WTC11 (cell line): ENCODE data around the gene FATE1. TPM values are rescaled to one million over a fixed set of nuclear protein-coding genes. Genes with fewer than 3 reads are reported as not detected.

Source experiments
- ATAC-seq: fragments of 200-7000 bp; cut with Tn5 transposase; 2 replicates; pipeline ENCODE4 v1.10.0; 2021; ENCODE audit warnings: mild to moderate bottlenecking, moderate library complexity
- CTCF ChIA-PET: fragments of 300-600 bp; sonication (Branson Sonifier 250); formaldehyde crosslinking; loops from one replicate; lab custom pipeline; 2021; ENCODE audit warnings: antibody characterized with exemption; lab: Charles Lee
- POLR2A ChIA-PET: fragments of 350-600 bp; sonication (Branson Sonifier 250); formaldehyde crosslinking; loops from one replicate; lab custom pipeline; 2021; ENCODE audit warnings: antibody characterized with exemption; lab: Charles Lee
- DNase-seq: peaks from one replicate; pipeline ENCODE4 v3.0.0; 2021; ENCODE audit warnings: low spot score
- H3K27ac Mint-ChIP-seq: 2 replicates; pipeline ENCODE4 v1.8.0; 2021; ENCODE audit warnings: mixed read lengths
- H3K27me3 Mint-ChIP-seq: 2 replicates; pipeline ENCODE4 v1.8.0; 2021; ENCODE audit warnings: low read depth, mild to moderate bottlenecking, moderate library complexity, mixed read lengths
- H3K36me3 Mint-ChIP-seq: 2 replicates; pipeline ENCODE4 v1.8.0; 2021; ENCODE audit warnings: mixed read lengths
- H3K4me1 Mint-ChIP-seq: 2 replicates; pipeline ENCODE4 v1.8.0; 2022; ENCODE audit warnings: mixed read lengths
- H3K4me3 Mint-ChIP-seq: 2 replicates; pipeline ENCODE4 v1.8.0; 2021; ENCODE audit warnings: mild to moderate bottlenecking, moderate library complexity, mixed read lengths
- H3K9me3 Mint-ChIP-seq: 2 replicates; pipeline ENCODE4 v1.8.0; 2021; ENCODE audit warnings: mixed read lengths
- ATF1 ChIP-seq: sonication (generic); formaldehyde crosslinking; IDR thresholded peaks from 2 replicates; pipeline ENCODE4 v1.8.1; 2023; ENCODE audit warnings: mild to moderate bottlenecking, moderate library complexity, missing genetic modification reagents
- ATF3 ChIP-seq: sonication (generic); formaldehyde crosslinking; conservative IDR thresholded peaks from 2 replicates; pipeline ENCODE4 v1.8.1; 2022; ENCODE audit warnings: mild to moderate bottlenecking, missing genetic modification reagents
- CBFB ChIP-seq: sonication (generic); formaldehyde crosslinking; IDR thresholded peaks from 2 replicates; pipeline ENCODE4 v1.8.1; 2022; ENCODE audit warnings: mild to moderate bottlenecking, low read depth, missing genetic modification reagents
- CTCF ChIP-seq: fragments of 200-600 bp; IDR thresholded peaks from 2 replicates; pipeline ENCODE4 v1.8.0; 2022; ENCODE audit warnings: antibody characterized with exemption
- ELF4 ChIP-seq: sonication (generic); formaldehyde crosslinking; IDR thresholded peaks from 2 replicates; pipeline ENCODE4 v1.8.1; 2022; ENCODE audit warnings: low read depth, mild to moderate bottlenecking, moderate library complexity, missing genetic modification reagents
- EMX1 ChIP-seq: fragments of 250-450 bp; sonication (Bioruptor Pico); IDR thresholded peaks from 2 replicates; pipeline ENCODE4 v1.8.0; 2021; ENCODE audit warnings: mild to moderate bottlenecking
- FOXP4 ChIP-seq: sonication (generic); formaldehyde crosslinking; IDR thresholded peaks from 2 replicates; pipeline ENCODE4 v1.8.0; 2022; ENCODE audit warnings: mild to moderate bottlenecking, missing genetic modification reagents
- GTF2I ChIP-seq: fragments of 250-450 bp; sonication (Bioruptor Pico); conservative IDR thresholded peaks from 2 replicates; pipeline ENCODE4 v1.4.0; 2021; ENCODE audit warnings: mild to moderate bottlenecking
- KAT7 ChIP-seq: sonication (generic); formaldehyde crosslinking; IDR thresholded peaks from 2 replicates; pipeline ENCODE4 v1.8.1; 2023; ENCODE audit warnings: missing genetic modification reagents, mild to moderate bottlenecking, borderline replicate concordance
- NFATC4 ChIP-seq: fragments of 250-450 bp; sonication (Bioruptor Pico); IDR thresholded peaks from 2 replicates; pipeline ENCODE4 v1.9.0; 2021; ENCODE audit warnings: mild to moderate bottlenecking
- NR2C2 ChIP-seq: sonication (generic); formaldehyde crosslinking; IDR thresholded peaks from 2 replicates; pipeline ENCODE4 v1.8.0; 2022; ENCODE audit warnings: mild to moderate bottlenecking, missing genetic modification reagents
- NR3C1 ChIP-seq: sonication (generic); formaldehyde crosslinking; conservative IDR thresholded peaks from 2 replicates; pipeline ENCODE4 v1.8.1; 2023; ENCODE audit warnings: low read depth, mild to moderate bottlenecking, missing genetic modification reagents
- TEAD1 ChIP-seq: sonication (generic); formaldehyde crosslinking; IDR thresholded peaks from 2 replicates; pipeline ENCODE4 v1.8.0; 2022; ENCODE audit warnings: mild to moderate bottlenecking, missing genetic modification reagents
- ZNF263 ChIP-seq: sonication (generic); formaldehyde crosslinking; IDR thresholded peaks from 2 replicates; pipeline ENCODE4 v1.8.1; 2022; ENCODE audit warnings: low read depth, mild to moderate bottlenecking, moderate library complexity, missing genetic modification reagents
- total RNA-seq: library from RNA; stranded (reverse); gene quantifications from 3 replicates; pipeline ENCODE4 v1.2.3, GENCODE V29; 2021
- TF ChIP-seq, protein P1 (sequence below): sonication (generic); formaldehyde crosslinking; IDR thresholded peaks from 2 replicates; pipeline ENCODE4 v1.8.0; 2023; ENCODE audit warnings: missing genetic modification reagents
- TF ChIP-seq, protein P2 (sequence below): sonication (generic); formaldehyde crosslinking; IDR thresholded peaks from 2 replicates; pipeline ENCODE4 v1.8.1; 2023; ENCODE audit warnings: mild to moderate bottlenecking, missing genetic modification reagents, moderate library complexity
- TF ChIP-seq, protein P3 (sequence below): fragments of 250-450 bp; sonication (Bioruptor Pico); IDR thresholded peaks from 2 replicates; pipeline ENCODE4 v1.8.0; 2021; ENCODE audit warnings: mild to moderate bottlenecking
- TF ChIP-seq, protein P4 (sequence below): fragments of 250-450 bp; sonication (Bioruptor Pico); IDR thresholded peaks from 2 replicates; pipeline ENCODE4 v1.9.0; 2021; ENCODE audit warnings: mild to moderate bottlenecking
- TF ChIP-seq, protein P5 (sequence below): fragments of 250-450 bp; sonication (Bioruptor Pico); IDR thresholded peaks from 2 replicates; pipeline ENCODE4 v1.9.0; 2021; ENCODE audit warnings: mild to moderate bottlenecking, borderline replicate concordance
- TF ChIP-seq, protein P6 (sequence below): sonication (generic); formaldehyde crosslinking; IDR thresholded peaks from 2 replicates; pipeline ENCODE4 v1.8.1; 2023; ENCODE audit warnings: mild to moderate bottlenecking, missing genetic modification reagents

FATE1 gene
- total RNA-seq, 1 experiment from 2014 or later, result not detected

DNA sequence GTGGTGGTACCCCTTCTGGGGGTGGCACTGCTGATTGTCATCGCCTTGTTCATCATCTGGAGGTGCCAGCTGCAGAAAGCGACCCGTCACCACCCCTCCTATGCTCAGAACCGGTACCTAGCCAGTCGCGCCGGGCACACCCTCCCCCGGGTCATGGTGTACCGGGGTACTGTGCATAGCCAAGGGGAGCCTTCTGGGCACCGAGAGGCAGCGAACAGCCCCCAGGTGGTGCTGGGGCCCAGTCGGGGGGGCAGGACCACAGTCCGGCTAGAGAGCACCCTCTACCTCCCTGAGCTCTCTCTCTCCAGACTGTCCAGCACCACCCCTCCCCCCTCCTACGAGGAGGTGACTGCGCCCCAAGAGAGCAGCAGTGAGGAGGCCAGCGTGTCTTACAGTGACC lies 15.3 kb upstream of the FATE1 start (continued):
- TF ChIP-seq NR3C1 (CRISPR knock-in tag) (no peak), TEAD1 (no peak), FOXP4 (CRISPR knock-in tag) (no peak), EMX1 (CRISPR knock-in tag) (no peak), ATF3 (no peak), CTCF (no peak)
- TF ChIP-seq, protein P1, sequence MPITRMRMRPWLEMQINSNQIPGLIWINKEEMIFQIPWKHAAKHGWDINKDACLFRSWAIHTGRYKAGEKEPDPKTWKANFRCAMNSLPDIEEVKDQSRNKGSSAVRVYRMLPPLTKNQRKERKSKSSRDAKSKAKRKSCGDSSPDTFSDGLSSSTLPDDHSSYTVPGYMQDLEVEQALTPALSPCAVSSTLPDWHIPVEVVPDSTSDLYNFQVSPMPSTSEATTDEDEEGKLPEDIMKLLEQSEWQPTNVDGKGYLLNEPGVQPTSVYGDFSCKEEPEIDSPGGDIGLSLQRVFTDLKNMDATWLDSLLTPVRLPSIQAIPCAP (CRISPR knock-in tag), result no peak
- TF ChIP-seq, protein P2, sequence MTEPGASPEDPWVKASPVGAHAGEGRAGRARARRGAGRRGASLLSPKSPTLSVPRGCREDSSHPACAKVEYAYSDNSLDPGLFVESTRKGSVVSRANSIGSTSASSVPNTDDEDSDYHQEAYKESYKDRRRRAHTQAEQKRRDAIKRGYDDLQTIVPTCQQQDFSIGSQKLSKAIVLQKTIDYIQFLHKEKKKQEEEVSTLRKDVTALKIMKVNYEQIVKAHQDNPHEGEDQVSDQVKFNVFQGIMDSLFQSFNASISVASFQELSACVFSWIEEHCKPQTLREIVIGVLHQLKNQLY (CRISPR knock-in tag), result no peak
- TF ChIP-seq, protein P3, sequence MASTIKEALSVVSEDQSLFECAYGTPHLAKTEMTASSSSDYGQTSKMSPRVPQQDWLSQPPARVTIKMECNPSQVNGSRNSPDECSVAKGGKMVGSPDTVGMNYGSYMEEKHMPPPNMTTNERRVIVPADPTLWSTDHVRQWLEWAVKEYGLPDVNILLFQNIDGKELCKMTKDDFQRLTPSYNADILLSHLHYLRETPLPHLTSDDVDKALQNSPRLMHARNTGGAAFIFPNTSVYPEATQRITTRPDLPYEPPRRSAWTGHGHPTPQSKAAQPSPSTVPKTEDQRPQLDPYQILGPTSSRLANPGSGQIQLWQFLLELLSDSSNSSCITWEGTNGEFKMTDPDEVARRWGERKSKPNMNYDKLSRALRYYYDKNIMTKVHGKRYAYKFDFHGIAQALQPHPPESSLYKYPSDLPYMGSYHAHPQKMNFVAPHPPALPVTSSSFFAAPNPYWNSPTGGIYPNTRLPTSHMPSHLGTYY (CRISPR knock-in tag), result no peak
- TF ChIP-seq, all 79 proteins: peak for 0

GRCh38 chrX:151701071-151701470 lies 14.8 kb upstream of the FATE1 start:
- Mint-ChIP-seq H3K4me3 (no peak overlapping the region), H3K9me3 (no peaks in the 10 kb centered on the region), H3K36me3 (0 out of 2 replicates have a peak, but pooled peaks cover 3% of the 10 kb centered on the region), H3K27ac (no peak overlapping the region), H3K4me1 (peaks cover 7% of the 10 kb centered on the region), H3K27me3 (no peaks in the 10 kb centered on the region)
- ChIA-PET CTCF (no interaction called here), POLR2A (no interaction called here)
- DNase-seq, result no peak
- no peak for ATAC-seq
- no peak for TF ChIP-seq ELF4 (CRISPR knock-in tag)
- no peak for TF ChIP-seq CBFB (CRISPR knock-in tag)
- TF ChIP-seq, protein P4, sequence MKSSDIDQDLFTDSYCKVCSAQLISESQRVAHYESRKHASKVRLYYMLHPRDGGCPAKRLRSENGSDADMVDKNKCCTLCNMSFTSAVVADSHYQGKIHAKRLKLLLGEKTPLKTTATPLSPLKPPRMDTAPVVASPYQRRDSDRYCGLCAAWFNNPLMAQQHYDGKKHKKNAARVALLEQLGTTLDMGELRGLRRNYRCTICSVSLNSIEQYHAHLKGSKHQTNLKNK, result no peak
- TF ChIP-seq, protein P5, sequence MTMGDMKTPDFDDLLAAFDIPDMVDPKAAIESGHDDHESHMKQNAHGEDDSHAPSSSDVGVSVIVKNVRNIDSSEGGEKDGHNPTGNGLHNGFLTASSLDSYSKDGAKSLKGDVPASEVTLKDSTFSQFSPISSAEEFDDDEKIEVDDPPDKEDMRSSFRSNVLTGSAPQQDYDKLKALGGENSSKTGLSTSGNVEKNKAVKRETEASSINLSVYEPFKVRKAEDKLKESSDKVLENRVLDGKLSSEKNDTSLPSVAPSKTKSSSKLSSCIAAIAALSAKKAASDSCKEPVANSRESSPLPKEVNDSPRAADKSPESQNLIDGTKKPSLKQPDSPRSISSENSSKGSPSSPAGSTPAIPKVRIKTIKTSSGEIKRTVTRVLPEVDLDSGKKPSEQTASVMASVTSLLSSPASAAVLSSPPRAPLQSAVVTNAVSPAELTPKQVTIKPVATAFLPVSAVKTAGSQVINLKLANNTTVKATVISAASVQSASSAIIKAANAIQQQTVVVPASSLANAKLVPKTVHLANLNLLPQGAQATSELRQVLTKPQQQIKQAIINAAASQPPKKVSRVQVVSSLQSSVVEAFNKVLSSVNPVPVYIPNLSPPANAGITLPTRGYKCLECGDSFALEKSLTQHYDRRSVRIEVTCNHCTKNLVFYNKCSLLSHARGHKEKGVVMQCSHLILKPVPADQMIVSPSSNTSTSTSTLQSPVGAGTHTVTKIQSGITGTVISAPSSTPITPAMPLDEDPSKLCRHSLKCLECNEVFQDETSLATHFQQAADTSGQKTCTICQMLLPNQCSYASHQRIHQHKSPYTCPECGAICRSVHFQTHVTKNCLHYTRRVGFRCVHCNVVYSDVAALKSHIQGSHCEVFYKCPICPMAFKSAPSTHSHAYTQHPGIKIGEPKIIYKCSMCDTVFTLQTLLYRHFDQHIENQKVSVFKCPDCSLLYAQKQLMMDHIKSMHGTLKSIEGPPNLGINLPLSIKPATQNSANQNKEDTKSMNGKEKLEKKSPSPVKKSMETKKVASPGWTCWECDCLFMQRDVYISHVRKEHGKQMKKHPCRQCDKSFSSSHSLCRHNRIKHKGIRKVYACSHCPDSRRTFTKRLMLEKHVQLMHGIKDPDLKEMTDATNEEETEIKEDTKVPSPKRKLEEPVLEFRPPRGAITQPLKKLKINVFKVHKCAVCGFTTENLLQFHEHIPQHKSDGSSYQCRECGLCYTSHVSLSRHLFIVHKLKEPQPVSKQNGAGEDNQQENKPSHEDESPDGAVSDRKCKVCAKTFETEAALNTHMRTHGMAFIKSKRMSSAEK (CRISPR knock-in tag), result no peak
- no peak for TF ChIP-seq GTF2I (CRISPR knock-in tag)
- no peak for TF ChIP-seq KAT7 (CRISPR knock-in tag)
- no peak for TF ChIP-seq ATF1 (CRISPR knock-in tag)
- no peak for TF ChIP-seq NR2C2 (CRISPR knock-in tag)
- no peak for TF ChIP-seq NFATC4
- TF ChIP-seq, protein P6, sequence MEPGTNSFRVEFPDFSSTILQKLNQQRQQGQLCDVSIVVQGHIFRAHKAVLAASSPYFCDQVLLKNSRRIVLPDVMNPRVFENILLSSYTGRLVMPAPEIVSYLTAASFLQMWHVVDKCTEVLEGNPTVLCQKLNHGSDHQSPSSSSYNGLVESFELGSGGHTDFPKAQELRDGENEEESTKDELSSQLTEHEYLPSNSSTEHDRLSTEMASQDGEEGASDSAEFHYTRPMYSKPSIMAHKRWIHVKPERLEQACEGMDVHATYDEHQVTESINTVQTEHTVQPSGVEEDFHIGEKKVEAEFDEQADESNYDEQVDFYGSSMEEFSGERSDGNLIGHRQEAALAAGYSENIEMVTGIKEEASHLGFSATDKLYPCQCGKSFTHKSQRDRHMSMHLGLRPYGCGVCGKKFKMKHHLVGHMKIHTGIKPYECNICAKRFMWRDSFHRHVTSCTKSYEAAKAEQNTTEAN (CRISPR knock-in tag), result no peak
- TF ChIP-seq TEAD1, result no peak
- TF ChIP-seq, protein P3 (CRISPR knock-in tag), result no peak
- no peak for TF ChIP-seq ZNF263 (CRISPR knock-in tag)
